ENCODE measurements around the gene RPS6KL1. TPM values are rescaled to one million over a fixed set of nuclear protein-coding genes. Genes with fewer than 3 reads are reported as not detected.

RPS6KL1 gene
- total and polyA plus RNA-seq, 11 donors = 8.3 to 26.8 (median 17.8) TPM

DNA sequence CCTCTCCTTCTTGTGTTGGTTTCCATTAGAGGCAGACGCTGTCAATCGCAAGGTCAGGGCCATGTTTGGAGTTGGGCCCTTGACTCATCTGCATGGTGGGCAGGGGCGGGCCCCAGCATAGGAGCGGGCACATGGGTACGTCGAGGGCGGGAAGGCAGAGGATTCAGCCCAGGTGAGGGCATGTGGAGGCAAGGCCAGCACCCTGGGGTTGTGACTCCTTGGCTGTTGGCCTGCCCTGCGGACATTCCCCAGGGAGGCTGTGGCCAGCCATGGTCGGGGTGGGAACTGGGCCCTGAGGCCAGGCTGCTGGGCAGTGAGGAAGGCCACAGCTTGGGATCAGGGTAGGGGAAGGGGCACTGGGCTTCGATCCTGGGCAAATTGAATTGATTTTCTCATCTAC, 10.3 kb downstream of the RPS6KL1 start:
- intact Hi-C loops (cut with DNase I) = loop anchor here in 7 of 10 donors (1.0 to 5.0 kb wide), 5 partner anchors 34 to 178 kb away; no protein-coding TSS in a partner anchor
- Histone ChIP-seq H3K4me3 (no peak overlapping the region), H3K27ac (no peak overlapping the region), H3K27me3 (no peaks in the 10 kb centered on the region), H3K9me3 (no peaks in the 10 kb centered on the region), H3K4me1 (peaks cover 3 to 61% (median 42%) of the 10 kb centered on the region in 12 donors), H3K36me3 (no peaks in the 10 kb centered on the region)
- WGBS, 4 donors = 93 to 96% (median 96%) methylated on average over 8 to 10 of the region's 10 CpGs
- no peak for TF ChIP-seq POLR2A (IDR thresholded peaks at IDR 0.05)
- TF ChIP-seq, protein P1, sequence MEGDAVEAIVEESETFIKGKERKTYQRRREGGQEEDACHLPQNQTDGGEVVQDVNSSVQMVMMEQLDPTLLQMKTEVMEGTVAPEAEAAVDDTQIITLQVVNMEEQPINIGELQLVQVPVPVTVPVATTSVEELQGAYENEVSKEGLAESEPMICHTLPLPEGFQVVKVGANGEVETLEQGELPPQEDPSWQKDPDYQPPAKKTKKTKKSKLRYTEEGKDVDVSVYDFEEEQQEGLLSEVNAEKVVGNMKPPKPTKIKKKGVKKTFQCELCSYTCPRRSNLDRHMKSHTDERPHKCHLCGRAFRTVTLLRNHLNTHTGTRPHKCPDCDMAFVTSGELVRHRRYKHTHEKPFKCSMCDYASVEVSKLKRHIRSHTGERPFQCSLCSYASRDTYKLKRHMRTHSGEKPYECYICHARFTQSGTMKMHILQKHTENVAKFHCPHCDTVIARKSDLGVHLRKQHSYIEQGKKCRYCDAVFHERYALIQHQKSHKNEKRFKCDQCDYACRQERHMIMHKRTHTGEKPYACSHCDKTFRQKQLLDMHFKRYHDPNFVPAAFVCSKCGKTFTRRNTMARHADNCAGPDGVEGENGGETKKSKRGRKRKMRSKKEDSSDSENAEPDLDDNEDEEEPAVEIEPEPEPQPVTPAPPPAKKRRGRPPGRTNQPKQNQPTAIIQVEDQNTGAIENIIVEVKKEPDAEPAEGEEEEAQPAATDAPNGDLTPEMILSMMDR (IDR thresholded peaks at IDR 0.05) = no peak
- ATAC-seq = no peak
- no peak for DNase-seq

- Histone ChIP-seq H3K4me1 (peaks cover 10 to 61% (median 42%) of the 10 kb centered on the region in 12 donors), H3K27ac (no peak overlapping the region), H3K36me3 (no peaks in the 10 kb centered on the region), H3K4me3 (no peak overlapping the region), H3K27me3 (no peaks in the 10 kb centered on the region), H3K9me3 (no peaks in the 10 kb centered on the region)
- ATAC-seq = no peak
- intact Hi-C loops (cut with DNase I) = loop anchor here in 7 of 10 donors (1.0 to 5.0 kb wide), 5 partner anchors 35 to 179 kb away; no protein-coding TSS in a partner anchor
- DNase-seq = no peak
- TF ChIP-seq, protein P1 (IDR thresholded peaks at IDR 0.05) = no peak
- no peak for TF ChIP-seq POLR2A (IDR thresholded peaks at IDR 0.05)
- WGBS, 4 donors = 83 to 96% (median 94%) methylated on average over 6 of the region's 6 CpGs
Observed at GRCh38 chr14:74912111-74912510, 10.9 kb downstream of the RPS6KL1 start.

GRCh38 chr14:74911704-74912103, 11.4 kb downstream of the RPS6KL1 start:
- no peaks in the 10 kb centered on the region for H3K9me3 ChIP-seq
- no peak overlapping the region for H3K4me3 ChIP-seq
- no peaks in the 10 kb centered on the region for H3K36me3 ChIP-seq
- TF ChIP-seq, protein P1 (IDR thresholded peaks at IDR 0.05) = no peak
- TF ChIP-seq POLR2A (IDR thresholded peaks at IDR 0.05) = no peak
- no peak for DNase-seq
- 96 to 100% (median 97%) methylated on average over 3 to 5 of the region's 5 CpGs; no CpG with 5 or more reads in 1 of the 4 donors for WGBS, 4 donors
- no peaks in the 10 kb centered on the region for H3K27me3 ChIP-seq
- no peak for ATAC-seq
- H3K4me1 ChIP-seq = peaks cover 11 to 61% (median 42%) of the 10 kb centered on the region in 12 donors
- no peak overlapping the region for H3K27ac ChIP-seq
- intact Hi-C loops (cut with DNase I) = loop anchor here in 7 of 10 donors (1.0 to 5.0 kb wide), 5 partner anchors 36 to 179 kb away; no protein-coding TSS in a partner anchor

GRCh38 chr14:74911221-74911620, 11.8 kb downstream of the RPS6KL1 start:
- WGBS, 4 donors = 94 to 97% (median 94%) methylated on average over 5 to 6 of the region's 6 CpGs; no CpG with 5 or more reads in 1 of the 4 donors
- no peaks in the 10 kb centered on the region for H3K9me3 ChIP-seq
- H3K27ac ChIP-seq = no peak overlapping the region
- DNase-seq = no peak
- ATAC-seq = no peak
- TF ChIP-seq, protein P1 (IDR thresholded peaks at IDR 0.05) = no peak
- no peak for TF ChIP-seq POLR2A (IDR thresholded peaks at IDR 0.05)
- no peak overlapping the region for H3K4me3 ChIP-seq
- H3K27me3 ChIP-seq = no peaks in the 10 kb centered on the region
- H3K4me1 ChIP-seq = peaks cover 11 to 59% (median 42%) of the 10 kb centered on the region in 12 donors
- H3K36me3 ChIP-seq = no peaks in the 10 kb centered on the region
- intact Hi-C loops (cut with DNase I) = loop anchor here in 4 of 10 donors (5.0 kb wide), 2 partner anchors 36 to 176 kb away; no protein-coding TSS in a partner anchor

Data from heart left ventricle (tissue), 16 donors.